Upper lobe of left lung (tissue), 6 donors: ENCODE results near the gene USP13. TPM values are rescaled to one million over a fixed set of nuclear protein-coding genes. Genes with fewer than 3 reads are reported as not detected.

Experiments
- ATAC-seq, 2 donors: fragments of 200-7000 bp; cut with Tn5 transposase; one replicate each; pipeline ENCODE4 v1.9.1; 2022; ENCODE audit warnings: mild to moderate bottlenecking in 2 of 2, moderate library complexity in 2 of 2; ENCODE audit not compliant: low FRiP score in 2 of 2
- DNase-seq, 2 donors: peaks; one replicate each; pipeline ENCODE4 v3.0.0-alpha.2; 2019 to 2020
- H3K27ac ChIP-seq, 4 donors: fragments of 200-600 bp; sonication (generic); one replicate each; pipeline ENCODE4 v1.5.1; 2016 to 2019
- H3K27me3 ChIP-seq, 4 donors: fragments of 200-600 bp; sonication (generic); one replicate each; pipeline ENCODE4 v1.5.1; 2017 to 2019
- H3K36me3 ChIP-seq, 4 donors: fragments of 200-600 bp; sonication (generic); one replicate each; pipeline ENCODE4 v1.5.1; 2016 to 2019
- H3K4me1 ChIP-seq, 4 donors: fragments of 200-600 bp; sonication (generic); one replicate each; pipeline ENCODE4 v1.5.1; 2018 to 2019
- H3K4me3 ChIP-seq, 4 donors: fragments of 200-600 bp; sonication (generic); one replicate each; pipeline ENCODE4 v1.5.1; 2017 to 2019; ENCODE audit warnings: mild to moderate bottlenecking in 2 of 4, moderate library complexity in 1 of 4
- H3K9me3 ChIP-seq, 4 donors: fragments of 200-600 bp; sonication (generic); one replicate each; pipeline ENCODE4 v1.5.1; 2018 to 2019
- EP300 ChIP-seq, 4 donors: sonication (generic); formaldehyde crosslinking; IDR thresholded peaks; one replicate each; pipeline ENCODE4 v1.5.1; 2017; ENCODE audit warnings: antibody characterized with exemption in 4 of 4, control low read depth in 2 of 4
- POLR2A ChIP-seq, 4 donors: fragments of 450-650 bp; IDR thresholded peaks; one replicate each; pipeline ENCODE4 v1.5.1; 2016 to 2017; ENCODE audit warnings: antibody characterized with exemption in 4 of 4, mild to moderate bottlenecking in 2 of 4
- POLR2AphosphoS5 ChIP-seq, 2 donors: sonication (generic); formaldehyde crosslinking; IDR thresholded peaks; one replicate each; pipeline ENCODE4 v1.5.1; 2017; ENCODE audit warnings: antibody characterized with exemption in 2 of 2
- WGBS, 2 donors: methylation state at CpG; one replicate each; pipeline ENCODE4 v1.1.5; 2017 to 2018; 5-methylcytosine and 5-hydroxymethylcytosine counted together
- small RNA-seq, 4 donors: library from RNA; depleted of rRNA; stranded (forward); fragments of <200 nt; gene quantifications; one replicate each; pipeline ENCODE3, GENCODE V24; 2016
- total RNA-seq, 6 donors: library from RNA; depleted of rRNA in 4 of 6; stranded (reverse); fragments of >200 nt in 4 of 6; gene quantifications; one replicate each; pipeline versions ENCODE4 v1.1.0 to v1.2.1, GENCODE V29; 2016 to 2021
- TF ChIP-seq, protein P1 (sequence below), 6 experiments: fragments of 450-650 bp in 4 of 6; fragments of 200-600 bp in 2 of 6; sonication (generic) in 2 of 6; IDR thresholded peaks; one replicate each; pipeline ENCODE4 v1.5.1; 2016 to 2019; ENCODE audit warnings: antibody characterized with exemption in 6 of 6
- donor health status: DM: no; HTN: no; CAD: no; lungs with moderate emphysema.
- donor health status: DM: no; HTN: yes; CAD: no; lungs with severe emphysema.

The USP13 gene
- total RNA-seq, 6 donors from 2014 or later = 14.4 to 34.6 (median 27.8) TPM

DNA sequence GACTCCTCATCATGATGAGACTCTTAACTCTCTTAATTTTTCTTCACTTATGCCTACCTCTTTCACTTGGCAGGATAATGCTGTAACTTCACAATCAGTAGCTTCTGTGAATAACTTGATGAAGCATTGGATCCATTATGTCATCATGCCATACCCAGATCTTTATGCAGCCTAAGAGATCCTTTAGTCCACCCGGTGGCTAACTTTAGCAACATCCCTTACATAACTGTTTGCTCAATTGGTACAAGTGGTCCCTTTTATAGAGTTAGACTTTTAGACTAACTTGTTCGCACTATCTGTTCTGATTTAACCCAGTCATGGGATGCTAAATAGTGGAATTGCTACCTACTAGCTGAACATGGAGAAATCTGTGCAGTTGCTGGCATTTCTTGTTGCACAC lies 184.5 kb downstream of the USP13 start:
- no peak for ATAC-seq
- 53 to 59% methylated on average over 2 of the region's 2 CpGs for WGBS, 2 donors
- DNase-seq = no peak

More for the DNA sequence above, 184.5 kb downstream of the USP13 start:
- Histone ChIP-seq H3K27ac (no peak overlapping the region), H3K4me1 (no peaks in the 10 kb centered on the region), H3K9me3 (no peaks in the 10 kb centered on the region), H3K36me3 (no peaks in the 10 kb centered on the region), H3K27me3 (no peaks in the 10 kb centered on the region), H3K4me3 (no peak overlapping the region)
- TF ChIP-seq POLR2AphosphoS5 (IDR thresholded peaks at IDR 0.05) (no peak), POLR2A (IDR thresholded peaks at IDR 0.05) (no peak), EP300 (IDR thresholded peaks at IDR 0.05) (no peak)
- TF ChIP-seq, protein P1, sequence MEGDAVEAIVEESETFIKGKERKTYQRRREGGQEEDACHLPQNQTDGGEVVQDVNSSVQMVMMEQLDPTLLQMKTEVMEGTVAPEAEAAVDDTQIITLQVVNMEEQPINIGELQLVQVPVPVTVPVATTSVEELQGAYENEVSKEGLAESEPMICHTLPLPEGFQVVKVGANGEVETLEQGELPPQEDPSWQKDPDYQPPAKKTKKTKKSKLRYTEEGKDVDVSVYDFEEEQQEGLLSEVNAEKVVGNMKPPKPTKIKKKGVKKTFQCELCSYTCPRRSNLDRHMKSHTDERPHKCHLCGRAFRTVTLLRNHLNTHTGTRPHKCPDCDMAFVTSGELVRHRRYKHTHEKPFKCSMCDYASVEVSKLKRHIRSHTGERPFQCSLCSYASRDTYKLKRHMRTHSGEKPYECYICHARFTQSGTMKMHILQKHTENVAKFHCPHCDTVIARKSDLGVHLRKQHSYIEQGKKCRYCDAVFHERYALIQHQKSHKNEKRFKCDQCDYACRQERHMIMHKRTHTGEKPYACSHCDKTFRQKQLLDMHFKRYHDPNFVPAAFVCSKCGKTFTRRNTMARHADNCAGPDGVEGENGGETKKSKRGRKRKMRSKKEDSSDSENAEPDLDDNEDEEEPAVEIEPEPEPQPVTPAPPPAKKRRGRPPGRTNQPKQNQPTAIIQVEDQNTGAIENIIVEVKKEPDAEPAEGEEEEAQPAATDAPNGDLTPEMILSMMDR (IDR thresholded peaks at IDR 0.05) = no peak

Small RNAs within 50 kb of the gene (small RNA-seq; reads per million reads assigned to genes)
- 0 reads per million in 4 donors for gene RF01210

Other genes starting within 250 kb of the USP13 start
- gene GNB4, start 201.6 kb upstream of the USP13 start, total RNA-seq = 10 to 100 TPM; 19.8 to 45.2 (median 28.6) TPM
- 10 to 100 TPM; 17.2 to 47.3 (median 30.7) TPM for gene ACTL6A, start 90.1 kb upstream of the USP13 start, total RNA-seq
- gene MRPL47, start 48.4 kb upstream of the USP13 start, total RNA-seq = 10 to 100 TPM in 5 of 6 donors, 1 to 10 TPM in 1; 3.1 to 27.7 (median 22.9) TPM
- gene NDUFB5, start 48.2 kb upstream of the USP13 start, total RNA-seq = 10 to 100 TPM; 32.6 to 92.2 (median 62.3) TPM